ENCODE measurements around the gene BSCL2.

DNA sequence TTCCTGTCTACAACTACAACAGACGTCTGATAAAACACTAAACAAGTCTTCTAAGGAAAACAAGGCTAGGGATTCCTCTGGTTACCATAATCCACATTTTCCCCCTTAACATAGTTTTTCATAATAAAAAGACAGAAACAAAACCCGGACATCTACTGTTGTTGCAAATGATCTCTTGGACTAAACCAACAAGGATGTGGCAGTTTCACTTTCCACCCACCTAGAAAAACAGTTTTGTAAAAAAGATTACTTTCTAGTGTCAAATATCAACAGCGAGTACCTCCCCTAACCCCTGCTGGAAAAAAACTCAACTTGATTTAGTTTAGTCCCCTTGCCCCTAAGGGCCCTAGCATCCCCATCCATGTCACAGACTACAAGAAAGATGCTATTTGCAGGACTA lies 5.6 kb upstream of the BSCL2 start:
- TF ChIP-seq, protein P1, sequence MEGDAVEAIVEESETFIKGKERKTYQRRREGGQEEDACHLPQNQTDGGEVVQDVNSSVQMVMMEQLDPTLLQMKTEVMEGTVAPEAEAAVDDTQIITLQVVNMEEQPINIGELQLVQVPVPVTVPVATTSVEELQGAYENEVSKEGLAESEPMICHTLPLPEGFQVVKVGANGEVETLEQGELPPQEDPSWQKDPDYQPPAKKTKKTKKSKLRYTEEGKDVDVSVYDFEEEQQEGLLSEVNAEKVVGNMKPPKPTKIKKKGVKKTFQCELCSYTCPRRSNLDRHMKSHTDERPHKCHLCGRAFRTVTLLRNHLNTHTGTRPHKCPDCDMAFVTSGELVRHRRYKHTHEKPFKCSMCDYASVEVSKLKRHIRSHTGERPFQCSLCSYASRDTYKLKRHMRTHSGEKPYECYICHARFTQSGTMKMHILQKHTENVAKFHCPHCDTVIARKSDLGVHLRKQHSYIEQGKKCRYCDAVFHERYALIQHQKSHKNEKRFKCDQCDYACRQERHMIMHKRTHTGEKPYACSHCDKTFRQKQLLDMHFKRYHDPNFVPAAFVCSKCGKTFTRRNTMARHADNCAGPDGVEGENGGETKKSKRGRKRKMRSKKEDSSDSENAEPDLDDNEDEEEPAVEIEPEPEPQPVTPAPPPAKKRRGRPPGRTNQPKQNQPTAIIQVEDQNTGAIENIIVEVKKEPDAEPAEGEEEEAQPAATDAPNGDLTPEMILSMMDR (IDR thresholded peaks at IDR 0.05; ENCODE audit: low read length) = no peak
- TF ChIP-seq EZH2 (optimal IDR thresholded peaks at IDR 0.05; ENCODE audit: low read depth, low read length) = no peak

Measured in MM.1S (cell line).